Smooth muscle cell of the pulmonary artery (primary cell): ENCODE measurements around the gene SETD6. TPM values are rescaled to one million over a fixed set of nuclear protein-coding genes. Genes with fewer than 3 reads are reported as not detected.

Experiments used
- total RNA-seq: library from RNA; depleted of rRNA; stranded (reverse); fragments of >200 nt; gene quantifications from 2 replicates; pipeline ENCODE4 v1.2.3, GENCODE V29; 2014

The SETD6 gene, protein sequence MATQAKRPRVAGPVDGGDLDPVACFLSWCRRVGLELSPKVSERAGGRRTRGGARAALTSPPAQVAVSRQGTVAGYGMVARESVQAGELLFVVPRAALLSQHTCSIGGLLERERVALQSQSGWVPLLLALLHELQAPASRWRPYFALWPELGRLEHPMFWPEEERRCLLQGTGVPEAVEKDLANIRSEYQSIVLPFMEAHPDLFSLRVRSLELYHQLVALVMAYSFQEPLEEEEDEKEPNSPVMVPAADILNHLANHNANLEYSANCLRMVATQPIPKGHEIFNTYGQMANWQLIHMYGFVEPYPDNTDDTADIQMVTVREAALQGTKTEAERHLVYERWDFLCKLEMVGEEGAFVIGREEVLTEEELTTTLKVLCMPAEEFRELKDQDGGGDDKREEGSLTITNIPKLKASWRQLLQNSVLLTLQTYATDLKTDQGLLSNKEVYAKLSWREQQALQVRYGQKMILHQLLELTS
- total RNA-seq, result 10.2 and 17.8 TPM in 2 replicates

DNA sequence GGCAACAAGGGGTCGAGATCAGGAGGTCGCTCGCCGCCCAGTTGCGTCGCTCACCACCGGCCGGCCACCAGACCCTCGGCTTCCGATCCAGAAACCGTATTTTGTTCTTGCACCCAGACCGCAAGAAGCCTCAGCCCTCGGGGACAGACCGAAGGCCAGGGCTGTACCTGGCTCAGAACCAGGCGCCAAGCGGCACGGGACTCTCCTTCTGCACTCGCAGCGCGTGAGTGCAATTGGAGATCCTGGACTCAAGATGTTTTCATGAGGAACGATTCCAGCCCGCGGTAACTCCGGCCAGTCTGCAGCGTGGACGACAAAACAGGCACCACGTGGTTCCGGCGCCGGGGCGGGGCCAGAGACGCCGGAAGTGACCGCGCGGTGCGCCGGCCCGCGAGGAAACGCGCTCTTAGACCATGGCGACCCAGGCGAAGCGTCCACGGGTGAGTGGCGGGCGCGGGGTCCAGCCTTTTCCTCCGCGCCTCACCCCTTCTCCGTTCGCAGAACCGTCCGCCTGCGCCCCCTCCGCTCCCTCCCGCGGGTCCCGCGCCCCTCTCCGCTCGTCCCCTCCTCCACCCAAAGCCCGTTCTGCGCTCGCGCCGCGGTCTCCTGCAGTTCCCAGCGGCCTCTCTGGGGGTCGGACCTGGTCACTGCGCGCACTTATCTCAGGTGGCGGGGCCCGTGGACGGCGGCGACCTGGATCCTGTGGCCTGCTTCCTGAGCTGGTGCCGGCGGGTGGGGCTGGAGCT is at the start of gene SETD6:
TSS of gene SETD6 (plus strand) at position 393 of the 746 bp plus-strand sequence. CDS start at position 414, 21 bp downstream.

DNA sequence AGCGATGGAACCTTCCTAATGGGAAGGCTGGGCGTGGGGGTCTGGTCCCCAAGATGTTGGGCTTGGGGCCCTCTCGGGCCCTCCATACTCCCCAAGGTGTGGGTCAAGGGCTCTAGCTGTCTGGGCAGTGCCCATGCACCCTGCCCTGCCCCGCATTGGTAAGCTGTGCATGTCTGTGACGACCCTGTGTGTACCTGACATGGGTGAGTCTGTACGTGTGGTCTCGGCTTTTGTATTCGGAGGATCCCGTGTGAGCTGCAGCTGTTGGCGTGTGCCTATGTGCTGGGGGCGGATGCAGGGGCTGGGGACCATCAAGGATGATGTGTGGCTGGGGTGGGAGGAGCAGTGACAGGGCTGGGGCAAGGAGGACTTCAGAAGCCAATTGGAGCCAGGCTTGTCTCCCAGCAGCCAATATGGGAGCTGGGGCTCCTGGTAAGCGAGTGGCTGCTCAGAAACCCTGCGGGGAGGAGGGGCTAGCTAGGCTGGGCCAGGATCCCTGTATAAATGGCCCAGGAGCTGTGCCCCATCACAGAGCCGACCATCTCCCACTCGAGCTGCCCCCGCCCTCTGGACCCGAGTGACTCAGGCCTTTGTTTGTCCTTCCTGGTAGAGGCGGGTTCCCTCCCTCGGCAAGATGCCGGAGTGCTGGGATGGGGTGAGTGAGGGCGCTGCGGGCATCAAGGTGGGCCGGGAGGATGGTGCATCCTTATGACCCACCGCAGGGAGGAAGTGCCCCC is 15.5 kb upstream of the SETD6 start, which contains the start of gene NDRG4:
TSS of gene NDRG4 (plus strand) at position 529 of the 737 bp plus-strand sequence. CDS start at position 635, 106 bp downstream.

Other genes with a start within 250 kb of the SETD6 start
- gene PRSS54, start 220.5 kb upstream of the SETD6 start, total RNA-seq, result not detected in 2 replicates
- 1.9 and 2.0 TPM in 2 replicates for gene GINS3, start 123.0 kb upstream of the SETD6 start, total RNA-seq
- 6.2 and 10.2 TPM in 2 replicates for gene NDRG4, start 15.4 kb upstream of the SETD6 start, total RNA-seq
- 162 and 177 TPM in 2 replicates for gene CNOT1, start 114.3 kb downstream of the SETD6 start, total RNA-seq
- gene SLC38A7, start 169.3 kb downstream of the SETD6 start, total RNA-seq, result 31.7 and 43.7 TPM in 2 replicates
- 35.3 and 49.3 TPM in 2 replicates for gene GOT2, start 218.8 kb downstream of the SETD6 start, total RNA-seq